ENCODE measurements around the gene ZNF625. TPM values are rescaled to one million over a fixed set of nuclear protein-coding genes. Genes with fewer than 3 reads are reported as not detected.

The ZNF625 gene
- total and polyA plus RNA-seq, 4 donors, result 1.0 to 17.6 (median 4.3) TPM

DNA sequence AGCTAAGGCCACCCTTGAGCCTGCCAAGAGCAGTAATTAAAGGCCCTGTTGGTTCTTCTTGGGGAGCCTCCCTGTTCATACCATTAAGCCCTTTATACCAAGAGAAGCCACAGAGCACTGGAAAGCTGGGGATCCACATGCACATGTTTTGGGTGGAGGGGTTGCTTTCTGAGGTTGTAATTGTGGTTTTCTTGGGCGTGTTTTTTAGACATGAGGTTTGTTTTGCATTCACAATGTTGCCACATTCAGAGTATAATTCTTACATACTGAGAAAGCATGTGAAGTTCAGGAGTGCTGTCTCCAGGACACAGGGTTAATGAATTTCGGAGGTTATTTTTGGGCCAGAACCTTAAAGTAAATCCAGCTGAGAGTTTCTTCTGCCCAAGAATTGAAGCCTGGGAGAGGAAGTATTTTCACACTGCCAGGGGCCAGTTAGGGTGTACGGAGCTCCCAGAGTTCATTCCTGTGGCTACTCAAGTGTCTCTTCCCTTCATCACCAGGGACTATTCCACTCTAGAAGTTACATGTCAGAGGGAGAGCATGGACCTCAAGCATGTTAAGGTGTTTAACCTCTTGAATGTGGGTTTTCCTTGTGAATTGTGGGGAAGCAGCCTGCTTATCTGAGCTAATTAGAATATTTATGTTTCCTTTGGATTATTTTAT lies 43.4 kb upstream of the ZNF625 start:
- Histone ChIP-seq H3K9ac (ENCODE audit: insufficient read depth in 1 of 2, low read length in 2 of 2) (no peak overlapping the region), H3K27me3 (ENCODE audit: control insufficient read depth in 3 of 3, insufficient read depth in 3 of 3, low read length in 2 of 3) (no peaks in the 10 kb centered on the region), H3K36me3 (ENCODE audit: control insufficient read depth in 4 of 4, insufficient read depth in 4 of 4, low read length in 4 of 4) (peaks cover 0 to 4% (median 0%) of the 10 kb centered on the region in 4 donors), H3K4me1 (ENCODE audit: control insufficient read depth in 5 of 5, insufficient read depth in 5 of 5, low read length in 5 of 5) (peaks cover 0 to 8% (median 2%) of the 10 kb centered on the region in 5 donors), H3K9me3 (ENCODE audit: control insufficient read depth in 4 of 4, insufficient read depth in 3 of 4, low read length in 3 of 4) (peaks cover 0 to 14% (median 2%) of the 10 kb centered on the region in 4 donors), H3K27ac (ENCODE audit: low read depth in 1 of 2, low read length in 1 of 2) (no peak overlapping the region), H3K4me3 (no peak overlapping the region)
- 29 to 45% methylated on average over 3 of the region's 3 CpGs for WGBS, 2 donors
- no peak for DNase-seq
- TF ChIP-seq, protein P1, sequence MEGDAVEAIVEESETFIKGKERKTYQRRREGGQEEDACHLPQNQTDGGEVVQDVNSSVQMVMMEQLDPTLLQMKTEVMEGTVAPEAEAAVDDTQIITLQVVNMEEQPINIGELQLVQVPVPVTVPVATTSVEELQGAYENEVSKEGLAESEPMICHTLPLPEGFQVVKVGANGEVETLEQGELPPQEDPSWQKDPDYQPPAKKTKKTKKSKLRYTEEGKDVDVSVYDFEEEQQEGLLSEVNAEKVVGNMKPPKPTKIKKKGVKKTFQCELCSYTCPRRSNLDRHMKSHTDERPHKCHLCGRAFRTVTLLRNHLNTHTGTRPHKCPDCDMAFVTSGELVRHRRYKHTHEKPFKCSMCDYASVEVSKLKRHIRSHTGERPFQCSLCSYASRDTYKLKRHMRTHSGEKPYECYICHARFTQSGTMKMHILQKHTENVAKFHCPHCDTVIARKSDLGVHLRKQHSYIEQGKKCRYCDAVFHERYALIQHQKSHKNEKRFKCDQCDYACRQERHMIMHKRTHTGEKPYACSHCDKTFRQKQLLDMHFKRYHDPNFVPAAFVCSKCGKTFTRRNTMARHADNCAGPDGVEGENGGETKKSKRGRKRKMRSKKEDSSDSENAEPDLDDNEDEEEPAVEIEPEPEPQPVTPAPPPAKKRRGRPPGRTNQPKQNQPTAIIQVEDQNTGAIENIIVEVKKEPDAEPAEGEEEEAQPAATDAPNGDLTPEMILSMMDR (IDR thresholded peaks at IDR 0.05; ENCODE audit: control extremely low read depth, extremely low read depth), result no peak
- ATAC-seq (ENCODE audit: insufficient read depth, low FRiP score), result no peak

DNA sequence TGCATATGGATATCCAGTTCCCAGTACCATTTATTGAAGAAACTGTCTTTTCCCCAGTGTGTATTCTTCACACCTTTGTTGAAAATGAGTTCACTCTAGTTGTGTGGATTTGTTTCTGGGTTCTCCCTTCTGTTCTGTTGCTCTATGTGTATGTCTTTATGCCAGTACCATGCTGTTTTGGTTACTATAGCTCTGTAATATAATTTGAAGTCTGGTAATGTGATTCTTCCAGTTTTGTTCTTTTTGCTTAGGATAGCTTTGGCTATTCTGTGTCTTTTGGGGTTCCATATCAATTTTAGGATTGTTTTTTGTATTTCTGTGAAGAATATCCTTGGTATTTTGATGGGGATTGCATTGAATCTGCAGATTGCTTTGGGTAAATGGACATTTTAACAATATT lies 41.6 kb upstream of the ZNF625 start:
- DNase-seq (no peak), ATAC-seq (ENCODE audit: insufficient read depth, low FRiP score) (no peak)
- Histone ChIP-seq H3K9me3 (ENCODE audit: control insufficient read depth in 4 of 4, insufficient read depth in 3 of 4, low read length in 3 of 4) (peaks cover 0 to 21% (median 2%) of the 10 kb centered on the region in 4 donors), H3K36me3 (ENCODE audit: control insufficient read depth in 4 of 4, insufficient read depth in 4 of 4, low read length in 4 of 4) (no peaks in the 10 kb centered on the region), H3K4me1 (ENCODE audit: control insufficient read depth in 5 of 5, insufficient read depth in 5 of 5, low read length in 5 of 5) (peaks cover 0 to 8% (median 2%) of the 10 kb centered on the region in 5 donors), H3K9ac (ENCODE audit: insufficient read depth in 1 of 2, low read length in 2 of 2) (no peak overlapping the region), H3K27me3 (ENCODE audit: control insufficient read depth in 3 of 3, insufficient read depth in 3 of 3, low read length in 2 of 3) (no peaks in the 10 kb centered on the region), H3K27ac (ENCODE audit: low read depth in 1 of 2, low read length in 1 of 2) (no peak overlapping the region), H3K4me3 (no peak overlapping the region)
- TF ChIP-seq, protein P1 (IDR thresholded peaks at IDR 0.05; ENCODE audit: control extremely low read depth, extremely low read depth), result no peak

DNA sequence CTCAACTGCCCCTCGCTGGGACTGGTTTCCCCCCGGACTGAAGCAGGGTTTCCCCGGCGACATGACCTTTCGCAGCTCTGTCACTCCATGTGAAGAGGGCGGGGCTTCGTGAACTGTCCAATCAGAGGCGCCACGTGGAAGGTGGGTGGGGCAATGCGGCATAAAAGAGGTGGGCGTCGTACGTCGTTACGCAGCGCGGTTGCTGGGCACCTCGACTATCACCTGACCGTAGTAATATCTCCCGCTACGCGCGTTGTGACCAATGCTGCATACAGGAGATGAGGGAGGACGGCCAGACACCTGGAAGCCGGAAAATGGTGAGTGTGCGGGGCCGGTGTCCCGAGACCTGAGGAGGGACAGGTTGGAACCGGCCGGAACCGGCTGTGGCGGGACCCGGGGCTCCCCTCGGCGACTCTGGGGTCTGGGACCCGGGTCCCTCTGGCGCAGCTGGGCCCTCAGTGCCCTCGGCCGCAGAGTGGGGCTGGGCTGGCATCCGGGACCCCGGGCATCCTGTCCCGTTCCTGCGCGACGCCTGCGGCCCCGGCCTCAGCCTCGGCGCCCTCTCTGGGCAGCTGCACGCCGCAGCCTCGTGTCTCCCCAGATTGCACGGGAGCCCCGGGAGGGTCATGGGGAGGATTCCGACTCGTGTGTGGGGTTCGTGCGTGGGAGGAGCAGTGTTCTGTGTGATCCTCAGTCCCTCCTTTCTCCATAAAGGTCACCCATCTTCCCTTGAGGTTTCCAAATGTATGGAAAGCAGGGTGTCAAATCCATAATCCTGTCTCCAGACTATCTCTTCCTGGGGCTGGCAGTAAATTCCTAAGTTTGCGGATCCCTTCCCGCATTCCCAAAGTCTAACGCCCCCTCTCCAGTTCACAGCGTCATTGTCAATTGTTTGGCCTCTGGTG lies 38.5 kb upstream of the ZNF625 start:
- 1 to 4% methylated on average over 48 to 62 of the region's 62 CpGs for WGBS, 2 donors
- H3K4me3 ChIP-seq, result peak overlapping the region; percentile 65
- ATAC-seq (ENCODE audit: insufficient read depth, low FRiP score), result peak; percentile 75
- peaks cover 0 to 8% (median 2%) of the 10 kb centered on the region in 5 donors for H3K4me1 ChIP-seq (ENCODE audit: control insufficient read depth in 5 of 5, insufficient read depth in 5 of 5, low read length in 5 of 5)
- peaks cover 0 to 28% (median 2%) of the 10 kb centered on the region in 4 donors for H3K9me3 ChIP-seq (ENCODE audit: control insufficient read depth in 4 of 4, insufficient read depth in 3 of 4, low read length in 3 of 4)
- TF ChIP-seq, protein P1 (IDR thresholded peaks at IDR 0.05; ENCODE audit: control extremely low read depth, extremely low read depth), result no peak
- H3K27ac ChIP-seq (ENCODE audit: low read depth in 1 of 2, low read length in 1 of 2), result peak overlapping the region; percentile 59 to 64
- H3K9ac ChIP-seq (ENCODE audit: insufficient read depth in 1 of 2, low read length in 2 of 2), result peak overlapping the region; percentile 52 to 73
- H3K27me3 ChIP-seq (ENCODE audit: control insufficient read depth in 3 of 3, insufficient read depth in 3 of 3, low read length in 2 of 3), result no peaks in the 10 kb centered on the region
- peak; percentile 93 to 94 (median 93) for DNase-seq
- peaks cover 3 to 8% (median 6%) of the 10 kb centered on the region in 4 donors for H3K36me3 ChIP-seq (ENCODE audit: control insufficient read depth in 4 of 4, insufficient read depth in 4 of 4, low read length in 4 of 4)
